Nephron progenitor cell (in vitro differentiated cells): ENCODE data around the gene RHEBL1.

Experiments used
- DNase-seq: peaks from one replicate; pipeline ENCODE4 v3.0.0; 2021
- H3K27ac Mint-ChIP-seq: 2 replicates; pipeline ENCODE4 v1.8.0; 2021; ENCODE audit warnings: mild to moderate bottlenecking, moderate library complexity, mixed read lengths
- H3K27me3 Mint-ChIP-seq: 2 replicates; pipeline ENCODE4 v1.8.0; 2021; ENCODE audit warnings: mild to moderate bottlenecking, low read depth, mixed read lengths; ENCODE audit not compliant: poor library complexity
- H3K36me3 Mint-ChIP-seq: 2 replicates; pipeline ENCODE4 v1.8.0; 2021; ENCODE audit warnings: low read depth, mixed read lengths
- H3K4me1 Mint-ChIP-seq: 2 replicates; pipeline ENCODE4 v1.8.0; 2021; ENCODE audit warnings: mixed read lengths
- H3K4me3 Mint-ChIP-seq: 2 replicates; pipeline ENCODE4 v1.8.0; 2021; ENCODE audit warnings: mild to moderate bottlenecking, moderate library complexity, mixed read lengths
- H3K9me3 Mint-ChIP-seq: 2 replicates; pipeline ENCODE4 v1.8.0; 2021; ENCODE audit warnings: mild to moderate bottlenecking, moderate library complexity, mixed read lengths
- TF ChIP-seq, protein P1 (sequence below): fragments of 200-600 bp; sonication (generic); IDR thresholded peaks from 2 replicates; pipeline ENCODE4 v1.5.0; 2021; ENCODE audit warnings: antibody characterized with exemption

RHEBL1 gene

DNA sequence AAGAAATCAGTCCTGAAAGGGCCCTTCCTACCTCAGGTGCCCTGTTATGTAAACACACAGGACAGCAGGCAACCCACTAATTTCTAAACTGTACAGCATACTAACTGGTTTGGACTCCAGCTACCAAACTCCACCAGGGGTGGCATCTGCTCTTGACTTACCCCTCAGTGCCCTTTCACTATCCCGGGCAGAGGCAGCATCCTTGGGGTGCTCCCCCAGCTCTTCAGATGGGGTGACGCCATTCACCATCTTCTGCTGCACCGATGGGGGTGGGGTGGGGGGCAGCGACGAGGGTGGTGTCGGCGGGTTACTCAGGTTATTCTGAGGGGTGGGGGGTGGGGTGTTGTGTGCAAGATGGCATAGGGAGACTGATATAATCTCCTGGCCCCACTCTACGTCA lies 39.7 kb downstream of the RHEBL1 start:
- H3K4me3 Mint-ChIP-seq: no peak overlapping the region
- H3K36me3 Mint-ChIP-seq: peaks cover 53% of the 10 kb centered on the region
- H3K27ac Mint-ChIP-seq: no peak overlapping the region
- no peak for DNase-seq
- no peaks in the 10 kb centered on the region for H3K4me1 Mint-ChIP-seq
- TF ChIP-seq, protein P1, sequence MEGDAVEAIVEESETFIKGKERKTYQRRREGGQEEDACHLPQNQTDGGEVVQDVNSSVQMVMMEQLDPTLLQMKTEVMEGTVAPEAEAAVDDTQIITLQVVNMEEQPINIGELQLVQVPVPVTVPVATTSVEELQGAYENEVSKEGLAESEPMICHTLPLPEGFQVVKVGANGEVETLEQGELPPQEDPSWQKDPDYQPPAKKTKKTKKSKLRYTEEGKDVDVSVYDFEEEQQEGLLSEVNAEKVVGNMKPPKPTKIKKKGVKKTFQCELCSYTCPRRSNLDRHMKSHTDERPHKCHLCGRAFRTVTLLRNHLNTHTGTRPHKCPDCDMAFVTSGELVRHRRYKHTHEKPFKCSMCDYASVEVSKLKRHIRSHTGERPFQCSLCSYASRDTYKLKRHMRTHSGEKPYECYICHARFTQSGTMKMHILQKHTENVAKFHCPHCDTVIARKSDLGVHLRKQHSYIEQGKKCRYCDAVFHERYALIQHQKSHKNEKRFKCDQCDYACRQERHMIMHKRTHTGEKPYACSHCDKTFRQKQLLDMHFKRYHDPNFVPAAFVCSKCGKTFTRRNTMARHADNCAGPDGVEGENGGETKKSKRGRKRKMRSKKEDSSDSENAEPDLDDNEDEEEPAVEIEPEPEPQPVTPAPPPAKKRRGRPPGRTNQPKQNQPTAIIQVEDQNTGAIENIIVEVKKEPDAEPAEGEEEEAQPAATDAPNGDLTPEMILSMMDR: no peak
- no peaks in the 10 kb centered on the region for H3K9me3 Mint-ChIP-seq
- H3K27me3 Mint-ChIP-seq: no peaks in the 10 kb centered on the region

GRCh38 chr12:49028666-49029275 lies 41.0 kb downstream of the RHEBL1 start:
- TF ChIP-seq, protein P1: no peak
- no peaks in the 10 kb centered on the region for H3K9me3 Mint-ChIP-seq
- H3K27ac Mint-ChIP-seq: no peak overlapping the region
- peaks cover 54% of the 10 kb centered on the region for H3K36me3 Mint-ChIP-seq
- no peaks in the 10 kb centered on the region for H3K4me1 Mint-ChIP-seq
- DNase-seq: no peak
- no peak overlapping the region for H3K4me3 Mint-ChIP-seq
- H3K27me3 Mint-ChIP-seq: no peaks in the 10 kb centered on the region

DNA sequence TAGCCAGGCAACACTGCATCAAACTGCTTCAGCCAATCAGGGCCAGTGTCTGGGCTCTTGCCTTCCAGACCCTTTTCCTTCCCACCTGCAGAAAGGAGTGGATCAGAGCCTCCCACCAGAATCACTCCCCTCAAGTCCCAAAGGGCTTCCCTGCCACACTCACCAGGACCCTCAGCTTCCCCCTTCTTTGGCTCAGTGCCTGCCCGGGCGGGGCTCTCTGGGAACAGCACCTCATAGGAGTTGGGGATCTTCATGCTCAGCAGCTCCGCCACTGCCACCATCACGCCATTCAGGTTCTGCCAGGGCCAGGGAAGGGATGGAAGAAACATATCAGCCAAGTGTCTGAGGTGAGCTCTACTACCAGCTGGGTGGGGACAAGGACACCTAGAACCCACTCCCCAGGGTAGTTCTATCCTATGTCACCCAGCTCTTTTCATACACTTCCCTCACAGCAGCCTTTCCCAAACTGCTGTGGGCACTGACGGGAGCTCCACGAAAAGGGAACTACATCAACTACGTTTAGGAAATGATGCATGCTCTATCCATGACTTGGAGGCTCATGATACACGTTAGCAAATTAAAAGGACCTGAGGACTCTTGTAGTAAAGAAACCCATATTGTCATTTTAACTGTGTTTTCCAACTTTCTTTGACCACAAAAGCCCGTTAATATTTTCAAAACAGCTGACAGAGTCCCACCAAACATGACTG lies 41.8 kb downstream of the RHEBL1 start:
- Mint-ChIP-seq H3K9me3 (no peaks in the 10 kb centered on the region), H3K4me1 (no peaks in the 10 kb centered on the region), H3K27me3 (no peaks in the 10 kb centered on the region), H3K27ac (peak overlapping the region; percentile 77), H3K4me3 (no peak overlapping the region), H3K36me3 (peaks cover 61% of the 10 kb centered on the region)
- DNase-seq: no peak
- TF ChIP-seq, protein P1: no peak

- Mint-ChIP-seq H3K4me3 (no peak overlapping the region), H3K36me3 (peaks cover 72% of the 10 kb centered on the region), H3K9me3 (no peaks in the 10 kb centered on the region), H3K27ac (no peak overlapping the region), H3K4me1 (no peaks in the 10 kb centered on the region), H3K27me3 (no peaks in the 10 kb centered on the region)
- TF ChIP-seq, protein P1: no peak
- no peak for DNase-seq
Measured at GRCh38 chr12:49026678-49027480, 42.9 kb downstream of the RHEBL1 start.

GRCh38 chr12:49026101-49026500 lies 43.7 kb downstream of the RHEBL1 start:
- DNase-seq: no peak
- no peaks in the 10 kb centered on the region for H3K27me3 Mint-ChIP-seq
- peak overlapping the region; percentile 70 for H3K27ac Mint-ChIP-seq
- no peak overlapping the region for H3K4me3 Mint-ChIP-seq
- peaks cover 73% of the 10 kb centered on the region for H3K36me3 Mint-ChIP-seq
- TF ChIP-seq, protein P1: no peak
- H3K9me3 Mint-ChIP-seq: no peaks in the 10 kb centered on the region
- no peaks in the 10 kb centered on the region for H3K4me1 Mint-ChIP-seq
